ENCODE results near the gene LCP2.

GRCh38 chr5:170314541-170315095, 17.0 kb upstream of the LCP2 start:
- TF ChIP-seq, protein P1, sequence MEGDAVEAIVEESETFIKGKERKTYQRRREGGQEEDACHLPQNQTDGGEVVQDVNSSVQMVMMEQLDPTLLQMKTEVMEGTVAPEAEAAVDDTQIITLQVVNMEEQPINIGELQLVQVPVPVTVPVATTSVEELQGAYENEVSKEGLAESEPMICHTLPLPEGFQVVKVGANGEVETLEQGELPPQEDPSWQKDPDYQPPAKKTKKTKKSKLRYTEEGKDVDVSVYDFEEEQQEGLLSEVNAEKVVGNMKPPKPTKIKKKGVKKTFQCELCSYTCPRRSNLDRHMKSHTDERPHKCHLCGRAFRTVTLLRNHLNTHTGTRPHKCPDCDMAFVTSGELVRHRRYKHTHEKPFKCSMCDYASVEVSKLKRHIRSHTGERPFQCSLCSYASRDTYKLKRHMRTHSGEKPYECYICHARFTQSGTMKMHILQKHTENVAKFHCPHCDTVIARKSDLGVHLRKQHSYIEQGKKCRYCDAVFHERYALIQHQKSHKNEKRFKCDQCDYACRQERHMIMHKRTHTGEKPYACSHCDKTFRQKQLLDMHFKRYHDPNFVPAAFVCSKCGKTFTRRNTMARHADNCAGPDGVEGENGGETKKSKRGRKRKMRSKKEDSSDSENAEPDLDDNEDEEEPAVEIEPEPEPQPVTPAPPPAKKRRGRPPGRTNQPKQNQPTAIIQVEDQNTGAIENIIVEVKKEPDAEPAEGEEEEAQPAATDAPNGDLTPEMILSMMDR (IDR thresholded peaks at IDR 0.05; ENCODE audit: borderline replicate concordance, extremely low read depth, low read length, poor library complexity, severe bottlenecking): no peak
- TF ChIP-seq EZH2 (IDR thresholded peaks at IDR 0.05; ENCODE audit: borderline replicate concordance, low read depth, low read length, severe bottlenecking): no peak

Measured in DND-41 (cell line).